ENCODE data around the gene VTA1. TPM values are rescaled to one million over a fixed set of nuclear protein-coding genes. Genes with fewer than 3 reads are reported as not detected.
"Not testable (repeated sequence)": the region's sequence is repeated elsewhere in the genome, so short reads cannot be mapped to it uniquely, and the experiment has no call there.

The VTA1 gene
- total and polyA plus RNA-seq, 2 of the 4 experiments (the other 2 are of a cell fraction), result 60.9 to 120 TPM

- H3K27ac ChIP-seq (ENCODE audit: insufficient read depth, low read length); H2BK20ac ChIP-seq (ENCODE audit: low read depth, low read length); H2AK5ac ChIP-seq (ENCODE audit: low read depth, low read length); H4K91ac ChIP-seq (ENCODE audit: insufficient read depth, low read depth, low read length); H3K4me2 ChIP-seq (ENCODE audit: low read depth, low read length); in situ Hi-C loops (cut with MboI; ENCODE audit: low sequenced_read_pairs); H3K9me1 ChIP-seq (ENCODE audit: insufficient read depth, low read length); H3K4me1 ChIP-seq (ENCODE audit: control insufficient read depth, insufficient read depth, low read length); H2AFZ ChIP-seq (replicated peaks; ENCODE audit: low read length, poor library complexity); H3K9ac ChIP-seq (ENCODE audit: low read depth, low read length); H2BK5ac ChIP-seq (ENCODE audit: low read depth, low read length, poor library complexity, severe bottlenecking); H3K56ac ChIP-seq (ENCODE audit: extremely low read depth, insufficient read depth, low read length); POLR2A ChIA-PET (ENCODE audit: unreplicated experiment); H3K27me3 ChIP-seq (ENCODE audit: control insufficient read depth, insufficient read depth, low read length); dilution Hi-C loops (cut with HindIII; ENCODE audit: low sequenced_read_pairs, unreplicated experiment); H4K8ac ChIP-seq (ENCODE audit: low read depth in 2 of 2, low read length in 2 of 2); DNase-seq; H3K79me1 ChIP-seq (ENCODE audit: low read depth in 1 of 2, low read length in 2 of 2); H2AK9ac ChIP-seq (replicated peaks; ENCODE audit: low read depth, low read length, poor library complexity); H4K20me1 ChIP-seq (ENCODE audit: insufficient read depth, low read length); H3K9me3 ChIP-seq (ENCODE audit: control insufficient read depth, insufficient read depth, low read length); H3K23ac ChIP-seq (ENCODE audit: low read depth, low read length); H3K4me3 ChIP-seq (ENCODE audit: insufficient read depth, low read depth, low read length); H3K14ac ChIP-seq (replicated peaks; ENCODE audit: low read depth, low read length); H2BK15ac ChIP-seq (ENCODE audit: low read depth, low read length); H2BK120ac ChIP-seq (ENCODE audit: low read depth, low read length); H4K5ac ChIP-seq (ENCODE audit: low read depth, low read length); CTCF ChIA-PET; H3K18ac ChIP-seq (ENCODE audit: low read depth, low read length); BruUV-seq (replicated peaks); H3K4ac ChIP-seq (ENCODE audit: low read depth, low read length); H3K36me3 ChIP-seq (ENCODE audit: control insufficient read depth, insufficient read depth, low read length); ATAC-seq (ENCODE audit: low read depth): not testable (repeated sequence)
- no CpG with 5 or more reads among the region's 6 CpGs for whole genome bisulfite sequencing, 2 experiments (ENCODE audit: extremely low coverage in 2 of 2, insufficient read length in 1 of 2)
- intact Hi-C loops (cut with micrococcal nuclease), result loop anchor here (5.0 kb wide), 1 partner anchor 158 kb away; no protein-coding TSS in a partner anchor
Measured at GRCh38 chr6:142229518-142230270, 82.6 kb downstream of the VTA1 start.

Data from IMR-90 (cell line).